Common myeloid progenitor, CD34-positive (primary cell): ENCODE results near the gene HAPLN1.

Experiments used
- CTCF ChIA-PET: fragments of 350-600 bp; sonication (Branson Sonifier 250); formaldehyde crosslinking; loops from one replicate; lab custom pipeline; 2021; ENCODE audit warnings: antibody characterized with exemption; lab: Charles Lee
- POLR2A ChIA-PET: fragments of 350-600 bp; sonication (Branson Sonifier 250); formaldehyde crosslinking; loops from one replicate; lab custom pipeline; 2021; ENCODE audit warnings: antibody characterized with exemption; lab: Charles Lee
- DNase-seq, 3 donors: peaks; one replicate each; pipeline versions ENCODE4 v3.0.0 to v3.0.0-alpha.2; 2013
- H3K27ac ChIP-seq, 2 experiments: 1 replicate in 1 of 2; 2 replicates in 1 of 2; pipeline ENCODE4 v1.7.0; 2013; ENCODE audit warnings: inconsistent platforms in 2 of 2, low read length in 2 of 2, mild to moderate bottlenecking in 2 of 2, low read depth in 1 of 2, moderate library complexity in 1 of 2; ENCODE audit not compliant: severe bottlenecking in 2 of 2, insufficient read depth in 1 of 2, poor library complexity in 1 of 2
- H3K27me3 ChIP-seq, 5 experiments: replicated peaks in 2 of 5; 1 replicate in 3 of 5; 2 replicates in 2 of 5; pipeline versions ENCODE4 v1.6.1 to v1.7.0; 2013; ENCODE audit warnings: low read length in 4 of 5, mild to moderate bottlenecking in 2 of 5, moderate library complexity in 2 of 5, inconsistent platforms in 1 of 5; ENCODE audit not compliant: insufficient read depth in 5 of 5, control insufficient read depth in 4 of 5
- H3K36me3 ChIP-seq, 4 experiments: 1 replicate in 2 of 4; 2 replicates in 2 of 4; pipeline versions ENCODE4 v1.6.1 to v1.7.0; 2013; ENCODE audit warnings: low read length in 3 of 4, control low read depth in 1 of 4, mild to moderate bottlenecking in 1 of 4; ENCODE audit not compliant: control insufficient read depth in 4 of 4, insufficient read depth in 4 of 4
- H3K4me1 ChIP-seq, 4 experiments: 1 replicate in 3 of 4; 2 replicates in 1 of 4; pipeline versions ENCODE4 v1.6.1 to v1.7.1; 2013; ENCODE audit warnings: low read length in 3 of 4, mild to moderate bottlenecking in 3 of 4, control low read depth in 1 of 4, inconsistent platforms in 1 of 4, moderate library complexity in 1 of 4; ENCODE audit not compliant: control insufficient read depth in 4 of 4, insufficient read depth in 4 of 4; ENCODE audit errors: control extremely low read depth in 1 of 4
- H3K4me3 ChIP-seq, 7 experiments: 1 replicate in 4 of 7; 2 replicates in 3 of 7; pipeline versions ENCODE4 v1.5.1 to v1.7.0; 2013; ENCODE audit warnings: mild to moderate bottlenecking in 7 of 7, low read length in 6 of 7, moderate library complexity in 6 of 7, inconsistent platforms in 2 of 7, low read depth in 2 of 7, control low read depth in 1 of 7; ENCODE audit not compliant: insufficient read depth in 4 of 7, control insufficient read depth in 1 of 7; ENCODE audit errors: extremely low read depth in 1 of 7
- H3K9me3 ChIP-seq, 5 experiments: 1 replicate in 4 of 5; 2 replicates in 1 of 5; pipeline versions ENCODE4 v1.6.1 to v1.7.1; 2013; ENCODE audit warnings: low read length in 4 of 5, mild to moderate bottlenecking in 2 of 5, inconsistent platforms in 1 of 5, low read depth in 1 of 5, moderate library complexity in 1 of 5; ENCODE audit not compliant: control insufficient read depth in 4 of 5, insufficient read depth in 2 of 5; ENCODE audit errors: control extremely low read depth in 1 of 5
- WGBS: methylation state at CpG from one replicate; pipeline ENCODE4 v1.1.5; 2013; ENCODE audit not compliant: insufficient coverage; 5-methylcytosine and 5-hydroxymethylcytosine counted together

Gene HAPLN1

DNA sequence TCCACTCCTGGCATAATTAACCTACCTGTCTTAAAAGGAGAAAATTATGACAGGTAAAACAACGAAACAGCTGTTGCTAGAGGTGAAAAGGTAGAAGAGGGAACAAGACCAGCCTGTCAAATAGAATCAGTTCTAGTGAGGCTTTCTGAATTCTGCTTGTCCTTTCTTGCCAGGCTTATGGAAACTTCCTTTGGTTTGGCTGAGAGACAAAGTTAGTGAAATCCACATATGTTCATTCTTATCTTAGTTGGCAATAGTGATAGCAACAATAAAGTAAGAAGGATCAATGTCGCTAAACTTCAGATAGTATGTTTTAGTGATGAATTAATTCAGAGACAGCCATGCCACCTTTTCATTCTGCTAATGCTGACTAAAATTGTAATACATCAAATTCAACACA is 34.4 kb downstream of the HAPLN1 start:
- Histone ChIP-seq H3K4me1 (no peaks in the 10 kb centered on the region), H3K27me3 (peaks cover 0 to 3% (median 0%) of the 10 kb centered on the region in 5 experiments), H3K4me3 (no peak overlapping the region), H3K27ac (no peak overlapping the region), H3K36me3 (no peaks in the 10 kb centered on the region), H3K9me3 (no peaks in the 10 kb centered on the region)
- ChIA-PET CTCF (no interaction called here), POLR2A (no interaction called here)
- no CpG with 5 or more reads among the region's 2 CpGs for WGBS
- DNase-seq = no peak

DNA sequence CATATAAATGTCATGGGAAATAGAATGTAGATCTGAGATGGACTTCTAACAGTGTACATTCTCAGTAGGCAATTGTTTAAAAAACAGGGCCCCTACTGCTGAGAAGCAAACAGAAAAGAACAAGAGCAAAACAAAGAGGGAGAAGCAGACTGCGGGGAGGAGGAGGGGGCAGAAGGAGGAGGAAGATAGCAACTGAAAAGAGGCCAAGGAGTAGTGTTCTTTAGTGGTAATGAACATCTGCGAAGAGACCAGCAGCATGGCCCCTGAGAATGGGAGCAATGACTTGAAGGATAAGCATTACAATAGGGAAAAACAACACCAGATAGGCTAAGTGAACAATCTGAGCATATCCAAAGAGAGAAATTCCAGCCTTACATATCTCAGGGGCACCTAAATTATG is 36.8 kb downstream of the HAPLN1 start:
- H3K9me3 ChIP-seq = no peaks in the 10 kb centered on the region
- H3K4me1 ChIP-seq = no peaks in the 10 kb centered on the region
- no peak overlapping the region for H3K27ac ChIP-seq
- peaks cover 0 to 3% (median 0%) of the 10 kb centered on the region in 5 experiments for H3K27me3 ChIP-seq
- ChIA-PET CTCF (no interaction called here), POLR2A (no interaction called here)
- no peak for DNase-seq
- 94% methylated on average over 2 of the region's 2 CpGs for WGBS
- H3K4me3 ChIP-seq = no peak overlapping the region
- no peaks in the 10 kb centered on the region for H3K36me3 ChIP-seq

DNA sequence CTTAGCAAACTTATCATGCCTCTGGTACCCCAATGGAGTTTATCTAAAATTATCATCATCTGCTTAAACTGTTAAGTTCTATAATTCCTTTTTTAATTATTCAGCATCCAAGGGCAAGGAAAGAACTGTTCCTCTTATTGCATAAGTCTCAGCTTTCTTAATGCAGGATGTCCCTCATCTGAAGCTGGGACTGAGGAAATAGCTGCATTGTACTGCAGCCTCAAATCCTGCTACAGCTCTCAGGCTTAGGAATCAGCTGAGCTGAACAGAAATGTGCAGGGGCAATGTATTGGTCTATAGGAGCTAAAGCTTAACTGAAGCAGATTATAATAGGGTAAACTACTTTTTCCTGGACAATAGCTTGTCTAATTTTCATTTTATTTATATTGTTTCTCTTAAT is 48.0 kb downstream of the HAPLN1 start:
- Histone ChIP-seq H3K36me3 (no peaks in the 10 kb centered on the region), H3K27ac (no peak overlapping the region), H3K9me3 (peaks cover 0 to under 1% (median 0%) of the 10 kb centered on the region in 5 experiments), H3K27me3 (peaks cover 0 to 4% (median 0%) of the 10 kb centered on the region in 5 experiments), H3K4me1 (no peaks in the 10 kb centered on the region), H3K4me3 (no peak overlapping the region)
- DNase-seq = no peak
- ChIA-PET POLR2A (no interaction called here), CTCF (interaction anchor here (0.8 kb wide), 1 partner anchor 23 kb away, joined by 3 read pairs; no protein-coding TSS in a partner anchor)

DNA sequence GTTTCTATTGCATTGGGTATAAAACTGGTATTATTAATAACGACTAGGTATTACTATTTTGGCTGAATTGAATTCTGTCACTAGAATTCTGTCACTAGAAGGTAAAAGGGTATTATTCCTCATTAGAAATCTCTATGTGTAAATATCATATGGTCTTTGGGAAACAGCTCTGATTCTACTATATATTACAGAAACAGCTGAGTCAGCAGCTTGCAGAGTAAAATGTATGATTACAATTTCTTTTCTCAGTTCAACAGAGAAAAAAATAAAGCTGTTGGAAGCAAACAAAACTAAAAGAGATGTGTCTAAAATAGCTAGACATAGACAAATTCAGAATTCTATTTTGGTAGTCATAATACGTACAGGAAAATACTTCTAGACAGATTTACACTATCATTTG is 48.5 kb downstream of the HAPLN1 start:
- Histone ChIP-seq H3K36me3 (no peaks in the 10 kb centered on the region), H3K4me3 (no peak overlapping the region), H3K4me1 (no peaks in the 10 kb centered on the region), H3K9me3 (peaks cover 0 to 2% (median 0%) of the 10 kb centered on the region in 5 experiments), H3K27me3 (peaks cover 0 to 5% (median 0%) of the 10 kb centered on the region in 5 experiments), H3K27ac (no peak overlapping the region)
- ChIA-PET POLR2A (no interaction called here), CTCF (no interaction called here)
- 100% methylated on average over 1 of the region's 2 CpGs for WGBS
- no peak for DNase-seq

GRCh38 chr5:83665631-83666030 is 55.0 kb downstream of the HAPLN1 start:
- H3K27me3 ChIP-seq = peaks cover 0 to 7% (median 2%) of the 10 kb centered on the region in 5 experiments
- no peak for DNase-seq
- peaks cover 0 to 2% (median 0%) of the 10 kb centered on the region in 4 experiments for H3K4me1 ChIP-seq
- H3K9me3 ChIP-seq = peaks cover 0 to 2% (median 0%) of the 10 kb centered on the region in 5 experiments
- H3K27ac ChIP-seq = no peak overlapping the region
- H3K36me3 ChIP-seq = no peaks in the 10 kb centered on the region
- CTCF ChIA-PET = no interaction called here
- POLR2A ChIA-PET = no interaction called here
- no peak overlapping the region for H3K4me3 ChIP-seq

GRCh38 chr5:83662558-83662957 is 58.1 kb downstream of the HAPLN1 start:
- no CpG with 5 or more reads among the region's 3 CpGs for WGBS
- H3K4me3 ChIP-seq = no peak overlapping the region

GRCh38 chr5:83657807-83658525 is 62.7 kb downstream of the HAPLN1 start:
- 100% methylated on average over 1 of the region's 1 CpG for WGBS
- CTCF ChIA-PET = interaction anchor here (1.2 kb wide), 1 partner anchor 8 kb away, joined by 4 read pairs; no protein-coding TSS in a partner anchor
- Histone ChIP-seq H3K4me1 (peaks cover 0 to 2% (median 0%) of the 10 kb centered on the region in 4 experiments), H3K9me3 (no peaks in the 10 kb centered on the region), H3K36me3 (no peaks in the 10 kb centered on the region), H3K27me3 (peaks cover 0 to 2% (median 0%) of the 10 kb centered on the region in 5 experiments), H3K27ac (no peak overlapping the region), H3K4me3 (no peak overlapping the region)
- DNase-seq = no peak
- POLR2A ChIA-PET = no interaction called here

More at GRCh38 chr5:83662558-83662957, 58.1 kb downstream of the HAPLN1 start:
- ChIA-PET CTCF (no interaction called here), POLR2A (no interaction called here)
- Histone ChIP-seq H3K9me3 (peaks cover 0 to under 1% (median 0%) of the 10 kb centered on the region in 5 experiments), H3K36me3 (no peaks in the 10 kb centered on the region), H3K4me1 (peaks cover 0 to 2% (median 0%) of the 10 kb centered on the region in 4 experiments), H3K27me3 (peaks cover 0 to 3% (median 2%) of the 10 kb centered on the region in 5 experiments), H3K27ac (no peak overlapping the region)
- DNase-seq = peak in 2 of 3 donors; percentile 73 to 75
